A549 (cell line): ENCODE data around the gene KRT81. TPM values are rescaled to one million over a fixed set of nuclear protein-coding genes. Genes with fewer than 3 reads are reported as not detected.
A peak's percentile ranks its signal among the peaks of the same experiment; 100 is the strongest.

ENCODE experiments used
- ATAC-seq, 2 experiments: fragments of 200-7000 bp in 1 of 2; fragments of >200 bp in 1 of 2; cut with Nextera tagmentation in 1 of 2; cut with Tn5 transposase in 1 of 2; 3 replicates each; pipeline versions ENCODE4 v1.8.0 to v1.9.1; 2018 to 2020; ENCODE audit warnings: mild to moderate bottlenecking in 1 of 2, moderate library complexity in 1 of 2
- CTCF ChIA-PET: fragments of 300-600 bp; sonication (Branson Sonifier 250); formaldehyde crosslinking; extraction: SDS; loops from one replicate; lab custom pipeline; 2021; ENCODE audit warnings: antibody characterized with exemption, inconsistent platforms; lab: Yijun Ruan, JAX
- POLR2A ChIA-PET: fragments of 350-600 bp; formaldehyde crosslinking; extraction: SDS; loops from one replicate; lab custom pipeline; 2021; ENCODE audit warnings: antibody characterized with exemption, inconsistent platforms; lab: Yijun Ruan, JAX
- DNase-seq, 2 experiments: peaks; one replicate each; pipeline versions ENCODE4 v3.0.0 to v3.0.0-alpha.2; 2011 to 2016; ENCODE audit warnings: low read depth in 1 of 2, low spot score in 1 of 2
- FAIRE-seq: peaks from 2 replicates; lab custom pipeline; 2011; peaks lifted over from hg19 to GRCh38; lab: Jason Lieb, UNC
- H3K27ac ChIP-seq, 2 experiments: fragments of >200 bp; sonication (Bioruptor Twin); formaldehyde crosslinking; 3 replicates each; pipeline ENCODE4 v1.5.1; 2016 to 2017
- H3K4me1 ChIP-seq: fragments of >200 bp; sonication (Bioruptor Twin); formaldehyde crosslinking; 3 replicates; pipeline ENCODE4 v1.6.1; 2016
- H3K4me2 ChIP-seq: fragments of >200 bp; sonication (Bioruptor Twin); formaldehyde crosslinking; 3 replicates; pipeline ENCODE4 v1.6.1; 2016
- H3K4me3 ChIP-seq: fragments of >200 bp; sonication (Bioruptor Twin); formaldehyde crosslinking; 3 replicates; pipeline ENCODE4 v1.5.1; 2016
- H3K9me3 ChIP-seq: fragments of >200 bp; sonication (Bioruptor Twin); formaldehyde crosslinking; 3 replicates; pipeline ENCODE4 v1.6.1; 2016
- CBX8 ChIP-seq: fragments of 200-600 bp; sonication (generic); IDR thresholded peaks from 2 replicates; pipeline ENCODE4 v1.6.1; 2016
- CEBPB ChIP-seq, 2 experiments: fragments of >200 bp in 1 of 2; sonication (Bioruptor Twin) in 1 of 2; formaldehyde crosslinking in 1 of 2; IDR thresholded peaks; 2 replicates each; pipeline ENCODE4 v1.6.1; 2012 to 2016
- CHD2 ChIP-seq: fragments of 150-350 bp; IDR thresholded peaks from 2 replicates; pipeline ENCODE4 v1.6.1; 2014; ENCODE audit warnings: low read length; ENCODE audit not compliant: partially characterized antibody
- CHD4 ChIP-seq: fragments of 200-600 bp; sonication (generic); IDR thresholded peaks from 2 replicates; pipeline ENCODE4 v1.6.1; 2016; ENCODE audit warnings: antibody characterized with exemption, mild to moderate bottlenecking, borderline replicate concordance
- EHMT2 ChIP-seq: fragments of 200-600 bp; sonication (generic); IDR thresholded peaks from 2 replicates; pipeline ENCODE4 v1.6.1; 2016; ENCODE audit warnings: antibody characterized with exemption, low read depth, mild to moderate bottlenecking, moderate library complexity
- EP300 ChIP-seq, 2 experiments: fragments of >200 bp; sonication (Bioruptor Twin); formaldehyde crosslinking; IDR thresholded peaks; 2 replicates in 1 of 2; 3 replicates in 1 of 2; pipeline ENCODE4 v1.6.1; 2016 to 2017
- ESRRA ChIP-seq: fragments of 150-350 bp; IDR thresholded peaks from 2 replicates; pipeline ENCODE4 v1.6.1; 2014; ENCODE audit warnings: mild to moderate bottlenecking, low read length, borderline replicate concordance
- FOSB ChIP-seq: fragments of 250-450 bp; sonication (Bioruptor Pico); IDR thresholded peaks from 2 replicates; pipeline ENCODE4 v1.5.0; 2020; ENCODE audit warnings: mild to moderate bottlenecking, moderate library complexity
- FOSL2 ChIP-seq, 2 experiments: fragments of 450-650 bp in 1 of 2; fragments of >200 bp in 1 of 2; sonication (Bioruptor Twin) in 1 of 2; formaldehyde crosslinking; IDR thresholded peaks; 2 replicates each; pipeline versions ENCODE4 v1.5.0 to v1.6.1; 2016 to 2020; ENCODE audit warnings: mild to moderate bottlenecking in 1 of 2, moderate library complexity in 1 of 2
- GATA3 ChIP-seq: IDR thresholded peaks from 2 replicates; pipeline ENCODE4 v1.6.1; 2012; ENCODE audit warnings: borderline replicate concordance
- HEYL ChIP-seq: fragments of 250-450 bp; sonication (Bioruptor Pico); IDR thresholded peaks from 2 replicates; pipeline ENCODE4 v1.8.0; 2021; ENCODE audit warnings: mild to moderate bottlenecking, moderate library complexity
- HOXA7 ChIP-seq: fragments of 250-450 bp; sonication (Bioruptor Pico); IDR thresholded peaks from 2 replicates; pipeline ENCODE4 v1.5.0; 2020; ENCODE audit warnings: mild to moderate bottlenecking, moderate library complexity
- HOXB13 ChIP-seq: fragments of 250-450 bp; sonication (Bioruptor Pico); IDR thresholded peaks from 2 replicates; pipeline ENCODE4 v1.5.0; 2020; ENCODE audit warnings: low read depth, mild to moderate bottlenecking, moderate library complexity
- HOXB5 ChIP-seq: fragments of 250-450 bp; sonication (Bioruptor Pico); IDR thresholded peaks from 2 replicates; pipeline ENCODE4 v1.5.0; 2020; ENCODE audit warnings: mild to moderate bottlenecking, moderate library complexity
- JUNB ChIP-seq: fragments of >200 bp; sonication (Bioruptor Twin); formaldehyde crosslinking; IDR thresholded peaks from 2 replicates; pipeline ENCODE4 v1.6.1; 2016
- KDM1A ChIP-seq: fragments of 200-600 bp; sonication (generic); IDR thresholded peaks from 2 replicates; pipeline ENCODE4 v1.6.1; 2016; ENCODE audit warnings: low read depth, mild to moderate bottlenecking
- MAFK ChIP-seq: fragments of 450-650 bp; IDR thresholded peaks from 2 replicates; pipeline ENCODE4 v1.6.1; 2014; ENCODE audit not compliant: partially characterized antibody
- MYC ChIP-seq: IDR thresholded peaks from 2 replicates; pipeline ENCODE4 v1.6.1; 2012; ENCODE audit warnings: mild to moderate bottlenecking, inconsistent platforms, low read length, improper control_type of control experiment, borderline replicate concordance
- POLR2A ChIP-seq: IDR thresholded peaks from 2 replicates; pipeline ENCODE4 v1.6.1; 2012; ENCODE audit warnings: mild to moderate bottlenecking, low read length
- POLR2AphosphoS2 ChIP-seq: conservative IDR thresholded peaks from 2 replicates; pipeline ENCODE4 v1.6.1; 2012; ENCODE audit warnings: low read length, improper control_type of control experiment, inconsistent platforms
- RAD21 ChIP-seq, 2 experiments: fragments of >200 bp in 1 of 2; sonication (Bioruptor Twin) in 1 of 2; formaldehyde crosslinking in 1 of 2; IDR thresholded peaks in 1 of 2; conservative IDR thresholded peaks in 1 of 2; 2 replicates in 1 of 2; 3 replicates in 1 of 2; pipeline ENCODE4 v1.6.1; 2012 to 2018; ENCODE audit warnings: inconsistent platforms in 1 of 2
- RARB ChIP-seq: fragments of 250-450 bp; sonication (Bioruptor Pico); IDR thresholded peaks from 2 replicates; pipeline ENCODE4 v1.8.0; 2021; ENCODE audit warnings: mild to moderate bottlenecking, moderate library complexity
- RCOR1 ChIP-seq: fragments of 150-350 bp; IDR thresholded peaks from 2 replicates; pipeline ENCODE4 v1.6.1; 2014; ENCODE audit warnings: antibody characterized with exemption, low read length, low read depth
- SMC3 ChIP-seq: fragments of >200 bp; sonication (Bioruptor Twin); formaldehyde crosslinking; IDR thresholded peaks from 3 replicates; pipeline ENCODE4 v1.6.1; 2018; ENCODE audit warnings: inconsistent platforms
- ZC3H11A ChIP-seq: fragments of 450-650 bp; IDR thresholded peaks from 2 replicates; pipeline ENCODE4 v1.6.1; 2014; ENCODE audit warnings: antibody characterized with exemption, mild to moderate bottlenecking
- WGBS: methylation state at CpG from one replicate; pipeline ENCODE4 v1.1.6; 2017; ENCODE audit errors: missing lambda C conversion rate; 5-methylcytosine and 5-hydroxymethylcytosine counted together
- polyA plus RNA-seq, 4 experiments: library from polyadenylated mRNA; depleted of rRNA in 3 of 4; stranded (reverse); fragments of >200 nt; fragmentation: RNase III in 1 of 4; extraction: RNeasy Plus Mini Kit Qiagen cat#74134 plus additional on column Dnase treatment in 1 of 4; gene quantifications; 2 replicates in 3 of 4; 3 replicates in 1 of 4; pipeline ENCODE4 v1.2.3, GENCODE V29; 2011 to 2017
- TF ChIP-seq, protein P1 (sequence below): fragments of >200 bp; sonication (Bioruptor Twin); formaldehyde crosslinking; IDR thresholded peaks from 2 replicates; pipeline ENCODE4 v1.6.1; 2016
- TF ChIP-seq, protein P2 (sequence below): IDR thresholded peaks from 2 replicates; pipeline ENCODE4 v1.6.1; 2012

The KRT81 gene
- polyA plus RNA-seq, 2 of the 4 experiments (the other 2 are of a cell fraction): 1,799 to 3,643 TPM

DNA sequence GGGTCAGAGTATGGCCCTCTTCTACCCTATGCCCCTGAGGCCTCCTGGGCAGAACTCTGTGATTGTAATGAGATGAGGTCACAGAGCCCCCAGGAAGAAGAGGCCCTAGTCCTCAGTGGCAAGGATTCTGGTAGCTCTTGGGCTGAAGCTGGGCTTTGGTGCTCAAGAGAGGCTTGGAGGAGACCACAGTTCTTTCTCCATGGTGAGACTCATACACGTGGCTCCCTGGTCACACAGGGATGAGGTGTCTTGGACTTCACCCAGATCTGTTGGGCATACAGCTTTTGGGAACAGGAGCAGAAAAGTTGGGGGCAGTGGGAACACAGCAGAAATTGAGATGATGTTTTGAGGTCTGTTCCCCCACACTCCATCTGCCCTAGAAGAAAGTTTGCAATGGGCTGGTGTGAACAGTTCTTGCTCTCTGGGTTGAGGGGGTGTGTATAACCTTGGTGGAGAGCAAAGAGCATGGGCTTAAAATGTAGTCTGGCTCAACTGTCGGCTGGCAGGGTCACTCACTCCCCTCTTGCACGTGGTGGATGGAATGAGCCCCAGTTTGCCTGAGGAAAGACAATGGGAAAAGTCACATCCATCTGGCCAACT is 16.7 kb downstream of the KRT81 start, which contains the start of gene KRT86:
Gene KRT86, plus strand, starts transcription at position 125 of the 600 bp plus-strand sequence. CDS start 27,272 bp downstream, outside the sequence.
- H3K4me3 ChIP-seq: no peak within 1 kb of the TSS
- no peak within 1 kb of the TSS for H3K4me2 ChIP-seq
- peak within 1 kb of the TSS; percentile 96 to 100 for H3K27ac ChIP-seq
- FAIRE-seq (no peak), ATAC-seq (no peak), DNase-seq (no peak)
- CTCF ChIA-PET: interaction anchor here (0.8 to 15.3 kb wide), 6 partner anchors 9 to 605 kb away, joined by 3 to 387 read pairs (median 154); partner anchors contain the start of gene KRT83
- TF ChIP-seq CHD2 (no peak), ZC3H11A (no peak), JUNB (no peak), RARB (CRISPR knock-in tag) (no peak), HOXA7 (CRISPR knock-in tag) (no peak), GATA3 (no peak), CBX8 (no peak), EP300 (IDR thresholded peaks at IDR 0.05) (no peak), POLR2AphosphoS2 (no peak), FOSL2 (IDR thresholded peaks at IDR 0.05) (no peak), FOSL2 (CRISPR knock-in tag; IDR thresholded peaks at IDR 0.05) (no peak), HEYL (CRISPR knock-in tag) (no peak), MAFK (no peak)
- 83% methylated on average over 3 of the region's 3 CpGs for WGBS
- peaks cover 47% of the 10 kb centered on the region for H3K4me1 ChIP-seq
- peaks cover 5% of the 10 kb centered on the region; the same call in 2 of the 3 replicates for H3K9me3 ChIP-seq
- POLR2A ChIA-PET: interaction anchor here (0.9 to 11.7 kb wide), 3 partner anchors 9 to 127 kb away, joined by 3 to 383 read pairs (median 4); no protein-coding TSS in a partner anchor

DNA sequence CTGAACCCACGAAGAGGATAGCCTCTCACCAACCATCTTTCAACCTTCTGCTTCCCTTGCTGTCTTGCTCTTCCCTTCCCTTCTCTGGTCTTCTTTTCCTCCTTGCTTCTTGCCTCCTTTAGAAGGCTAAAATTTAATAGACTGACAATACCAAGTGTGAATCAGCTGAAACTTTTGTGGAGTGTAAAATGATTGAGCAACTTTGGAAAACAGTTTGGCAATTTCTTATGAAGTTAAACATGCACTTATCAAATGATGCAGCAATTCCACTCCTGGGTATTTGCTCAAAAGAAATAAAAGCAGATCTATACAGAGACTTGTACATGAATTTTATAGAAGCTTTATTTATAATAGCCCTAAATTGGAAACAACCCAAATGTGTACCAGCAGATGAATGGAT is 20.2 kb downstream of the KRT81 start:
- Histone ChIP-seq H3K4me1 (peaks cover 13% of the 10 kb centered on the region), H3K27ac (peak overlapping the region; percentile 43 to 77), H3K4me3 (no peak overlapping the region), H3K9me3 (peaks cover 5% of the 10 kb centered on the region; the same call in 2 of the 3 replicates), H3K4me2 (no peak overlapping the region; the same call in 2 of the 3 replicates)
- TF ChIP-seq FOSL2 (IDR thresholded peaks at IDR 0.05) (no peak), FOSL2 (CRISPR knock-in tag; IDR thresholded peaks at IDR 0.05) (peak; percentile 18; the same call in 1 of the 2 replicates), CEBPB (IDR thresholded peaks at IDR 0.05) (peak; percentile 66 to 88; a peak in 3 of 4 replicates), CHD2 (no peak), MAFK (peak; percentile 2)
- TF ChIP-seq, protein P1, sequence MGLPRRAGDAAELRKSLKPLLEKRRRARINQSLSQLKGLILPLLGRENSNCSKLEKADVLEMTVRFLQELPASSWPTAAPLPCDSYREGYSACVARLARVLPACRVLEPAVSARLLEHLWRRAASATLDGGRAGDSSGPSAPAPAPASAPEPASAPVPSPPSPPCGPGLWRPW: 0 out of 2 replicates have a peak, but pooled peaks have one; percentile 27
- DNase-seq: no peak
- no peak for FAIRE-seq
- POLR2A ChIA-PET: interaction anchor here (0.5 to 1.3 kb wide), 2 partner anchors 9 to 1042 kb away, joined by 3 to 6 read pairs; no protein-coding TSS in a partner anchor
- 74% methylated on average over 1 of the region's 1 CpG for WGBS
- ATAC-seq: no peak
- CTCF ChIA-PET: interaction anchor here (1.2 to 14.8 kb wide), 6 partner anchors 10 to 609 kb away, joined by 3 to 301 read pairs (median 11); partner anchors contain the start of gene KRT86

DNA sequence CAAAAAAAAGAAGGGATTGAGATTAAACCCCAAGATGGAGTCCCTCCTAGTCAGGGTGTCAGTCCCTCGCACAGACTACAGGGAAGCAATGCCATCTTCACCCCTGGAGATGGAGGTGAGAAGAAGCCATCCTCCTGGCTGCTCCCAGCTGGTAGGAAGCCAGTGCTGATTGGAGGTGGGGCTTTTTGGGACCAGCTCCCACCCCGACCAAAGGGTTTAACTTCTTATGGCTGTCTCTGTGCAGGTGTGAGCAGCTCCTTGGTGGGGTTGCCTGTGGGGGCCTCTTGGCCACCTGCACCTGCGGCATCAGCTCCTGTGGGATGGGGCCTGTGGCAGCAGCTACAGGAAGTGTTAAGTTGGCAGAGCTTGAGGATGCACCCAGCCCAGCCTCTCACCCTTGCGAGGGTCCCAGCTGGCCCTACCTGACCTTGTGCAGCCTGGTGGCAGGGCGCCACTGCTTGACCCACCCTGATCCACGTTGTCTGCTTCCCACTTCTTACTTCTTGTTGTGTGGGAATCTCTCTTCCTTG is 20.7 kb downstream of the KRT81 start:
- WGBS: 84% methylated on average over 6 of the region's 6 CpGs
- ATAC-seq: no peak; a peak in 1 of 6 replicates
- no peak overlapping the region for H3K4me2 ChIP-seq
- H3K4me1 ChIP-seq: peaks cover 8% of the 10 kb centered on the region
- no peak overlapping the region for H3K4me3 ChIP-seq
- ChIA-PET CTCF (interaction anchor here (1.2 to 14.8 kb wide), 7 partner anchors 10 to 609 kb away, joined by 3 to 301 read pairs (median 11); partner anchors contain the start of gene KRT86), POLR2A (interaction anchor here (1.3 kb wide), 1 partner anchor 9 kb away, joined by 3 read pairs; no protein-coding TSS in a partner anchor)
- H3K27ac ChIP-seq: peak overlapping the region; percentile 43 to 77
- peaks cover 5% of the 10 kb centered on the region; the same call in 2 of the 3 replicates for H3K9me3 ChIP-seq
- FAIRE-seq: no peak
- no peak for DNase-seq
- TF ChIP-seq JUNB (no peak), ESRRA (no peak), FOSB (no peak), CHD4 (no peak), HOXB13 (CRISPR knock-in tag) (no peak), RAD21 (conservative IDR thresholded peaks at IDR 0.05 in 1 of 2, IDR thresholded peaks at IDR 0.05 in 1 of 2) (no peak), POLR2A (no peak), HOXB5 (CRISPR knock-in tag) (no peak), KDM1A (no peak), SMC3 (no peak), MYC (no peak), RCOR1 (no peak), EHMT2 (no peak)
- TF ChIP-seq, protein P2, sequence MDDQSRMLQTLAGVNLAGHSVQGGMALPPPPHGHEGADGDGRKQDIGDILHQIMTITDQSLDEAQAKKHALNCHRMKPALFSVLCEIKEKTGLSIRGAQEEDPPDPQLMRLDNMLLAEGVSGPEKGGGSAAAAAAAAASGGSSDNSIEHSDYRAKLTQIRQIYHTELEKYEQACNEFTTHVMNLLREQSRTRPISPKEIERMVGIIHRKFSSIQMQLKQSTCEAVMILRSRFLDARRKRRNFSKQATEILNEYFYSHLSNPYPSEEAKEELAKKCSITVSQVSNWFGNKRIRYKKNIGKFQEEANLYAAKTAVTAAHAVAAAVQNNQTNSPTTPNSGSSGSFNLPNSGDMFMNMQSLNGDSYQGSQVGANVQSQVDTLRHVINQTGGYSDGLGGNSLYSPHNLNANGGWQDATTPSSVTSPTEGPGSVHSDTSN: no peak
- TF ChIP-seq, protein P1: no peak
